ENCODE data around the gene SPO11.
A peak's percentile ranks its signal among the peaks of the same experiment; 100 is the strongest.

The SPO11 gene

GRCh38 chr20:57335392-57335791 is 5.8 kb downstream of the SPO11 start:
- Histone ChIP-seq H3K36me3 (ENCODE audit: control insufficient read depth, low read length) (no peaks in the 10 kb centered on the region), H3K79me2 (ENCODE audit: control insufficient read depth, low read length) (peaks cover 12% of the 10 kb centered on the region), H3K9me2 (replicated peaks; ENCODE audit: control insufficient read depth, low read length) (no peaks in the 10 kb centered on the region), H3K27me3 (ENCODE audit: control insufficient read depth, low read length) (no peaks in the 10 kb centered on the region), H3F3A (ENCODE audit: control insufficient read depth, insufficient read depth) (peaks cover 6% of the 10 kb centered on the region), H3K4me3 (ENCODE audit: low read length) (no peak overlapping the region), H3K4me2 (ENCODE audit: low read length) (no peak overlapping the region), H3K27ac (ENCODE audit: low read depth, low read length) (no peak overlapping the region), H4K20me1 (ENCODE audit: control insufficient read depth, insufficient read depth, low read depth, low read length) (no peaks in the 10 kb centered on the region), H3K9me3 (ENCODE audit: control insufficient read depth, insufficient read depth, low read length) (no peaks in the 10 kb centered on the region), H3K4me1 (ENCODE audit: control insufficient read depth, low read length) (peaks cover 18% of the 10 kb centered on the region)
- TF ChIP-seq EZH2phosphoT487 (IDR thresholded peaks at IDR 0.05; ENCODE audit: borderline replicate concordance, low read length): no peak
- TF ChIP-seq, protein P1, sequence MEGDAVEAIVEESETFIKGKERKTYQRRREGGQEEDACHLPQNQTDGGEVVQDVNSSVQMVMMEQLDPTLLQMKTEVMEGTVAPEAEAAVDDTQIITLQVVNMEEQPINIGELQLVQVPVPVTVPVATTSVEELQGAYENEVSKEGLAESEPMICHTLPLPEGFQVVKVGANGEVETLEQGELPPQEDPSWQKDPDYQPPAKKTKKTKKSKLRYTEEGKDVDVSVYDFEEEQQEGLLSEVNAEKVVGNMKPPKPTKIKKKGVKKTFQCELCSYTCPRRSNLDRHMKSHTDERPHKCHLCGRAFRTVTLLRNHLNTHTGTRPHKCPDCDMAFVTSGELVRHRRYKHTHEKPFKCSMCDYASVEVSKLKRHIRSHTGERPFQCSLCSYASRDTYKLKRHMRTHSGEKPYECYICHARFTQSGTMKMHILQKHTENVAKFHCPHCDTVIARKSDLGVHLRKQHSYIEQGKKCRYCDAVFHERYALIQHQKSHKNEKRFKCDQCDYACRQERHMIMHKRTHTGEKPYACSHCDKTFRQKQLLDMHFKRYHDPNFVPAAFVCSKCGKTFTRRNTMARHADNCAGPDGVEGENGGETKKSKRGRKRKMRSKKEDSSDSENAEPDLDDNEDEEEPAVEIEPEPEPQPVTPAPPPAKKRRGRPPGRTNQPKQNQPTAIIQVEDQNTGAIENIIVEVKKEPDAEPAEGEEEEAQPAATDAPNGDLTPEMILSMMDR (IDR thresholded peaks at IDR 0.05; ENCODE audit: low read depth, low read length, poor library complexity, severe bottlenecking): peak; percentile 34

GRCh38 chr20:57341663-57342062 is 12.1 kb downstream of the SPO11 start:
- H3K79me2 ChIP-seq (ENCODE audit: control insufficient read depth, low read length): no peaks in the 10 kb centered on the region
- peaks cover 11% of the 10 kb centered on the region for H3K4me1 ChIP-seq (ENCODE audit: control insufficient read depth, low read length)
- no peaks in the 10 kb centered on the region for H3K9me3 ChIP-seq (ENCODE audit: control insufficient read depth, insufficient read depth, low read length)
- TF ChIP-seq, protein P1 (IDR thresholded peaks at IDR 0.05; ENCODE audit: low read depth, low read length, poor library complexity, severe bottlenecking): no peak
- TF ChIP-seq EZH2phosphoT487 (IDR thresholded peaks at IDR 0.05; ENCODE audit: borderline replicate concordance, low read length): no peak
- H3K4me2 ChIP-seq (ENCODE audit: low read length): no peak overlapping the region
- no peaks in the 10 kb centered on the region for H3F3A ChIP-seq (ENCODE audit: control insufficient read depth, insufficient read depth)
- H3K4me3 ChIP-seq (ENCODE audit: low read length): no peak overlapping the region
- no peak overlapping the region for H3K27ac ChIP-seq (ENCODE audit: low read depth, low read length)
- H4K20me1 ChIP-seq (ENCODE audit: control insufficient read depth, insufficient read depth, low read depth, low read length): no peaks in the 10 kb centered on the region
- no peaks in the 10 kb centered on the region for H3K9me2 ChIP-seq (replicated peaks; ENCODE audit: control insufficient read depth, low read length)
- no peaks in the 10 kb centered on the region for H3K27me3 ChIP-seq (ENCODE audit: control insufficient read depth, low read length)
- H3K36me3 ChIP-seq (ENCODE audit: control insufficient read depth, low read length): no peaks in the 10 kb centered on the region

GRCh38 chr20:57342829-57343228 is 13.2 kb downstream of the SPO11 start:
- Histone ChIP-seq H3K4me3 (ENCODE audit: low read length) (no peak overlapping the region), H3F3A (ENCODE audit: control insufficient read depth, insufficient read depth) (no peaks in the 10 kb centered on the region), H3K36me3 (ENCODE audit: control insufficient read depth, low read length) (no peaks in the 10 kb centered on the region), H3K4me1 (ENCODE audit: control insufficient read depth, low read length) (peaks cover 11% of the 10 kb centered on the region), H3K9me2 (replicated peaks; ENCODE audit: control insufficient read depth, low read length) (no peaks in the 10 kb centered on the region), H3K4me2 (ENCODE audit: low read length) (no peak overlapping the region), H4K20me1 (ENCODE audit: control insufficient read depth, insufficient read depth, low read depth, low read length) (no peaks in the 10 kb centered on the region), H3K27me3 (ENCODE audit: control insufficient read depth, low read length) (no peaks in the 10 kb centered on the region), H3K27ac (ENCODE audit: low read depth, low read length) (no peak overlapping the region), H3K9me3 (ENCODE audit: control insufficient read depth, insufficient read depth, low read length) (no peaks in the 10 kb centered on the region), H3K79me2 (ENCODE audit: control insufficient read depth, low read length) (no peaks in the 10 kb centered on the region)
- no peak for TF ChIP-seq EZH2phosphoT487 (IDR thresholded peaks at IDR 0.05; ENCODE audit: borderline replicate concordance, low read length)
- TF ChIP-seq, protein P1 (IDR thresholded peaks at IDR 0.05; ENCODE audit: low read depth, low read length, poor library complexity, severe bottlenecking): no peak
